GM23338 (cell line): ENCODE results near the gene HRH2. TPM values are rescaled to one million over a fixed set of nuclear protein-coding genes. Genes with fewer than 3 reads are reported as not detected.

Experiments used
- ATAC-seq: fragments of 200-7000 bp; cut with Tn5 transposase; 3 replicates; pipeline ENCODE4 v1.9.1; 2020
- DNase-seq: peaks from one replicate; pipeline ENCODE4 v3.0.0-alpha.2; 2015; ENCODE audit warnings: low spot score
- H2AFZ ChIP-seq: fragments of 200-600 bp; sonication (generic); 2 replicates; pipeline ENCODE4 v1.8.0; 2016; ENCODE audit warnings: antibody characterized with exemption, mild to moderate bottlenecking, moderate library complexity
- H3F3A ChIP-seq: fragments of 200-600 bp; sonication (generic); replicated peaks from 2 replicates; pipeline ENCODE4 v1.8.0; 2017; ENCODE audit warnings: antibody characterized with exemption, mixed run types, low read depth
- H3K27ac ChIP-seq: fragments of 200-600 bp; sonication (generic); 2 replicates; pipeline ENCODE4 v1.6.1; 2016; ENCODE audit warnings: low read depth
- H3K27me3 ChIP-seq: fragments of 200-600 bp; sonication (generic); 2 replicates; pipeline ENCODE4 v1.8.0; 2016; ENCODE audit warnings: mild to moderate bottlenecking, mixed run types, moderate library complexity; ENCODE audit not compliant: insufficient read depth
- H3K36me3 ChIP-seq: fragments of 200-600 bp; sonication (generic); 2 replicates; pipeline ENCODE4 v1.8.0; 2016; ENCODE audit warnings: mild to moderate bottlenecking; ENCODE audit not compliant: insufficient read depth
- H3K4me1 ChIP-seq: fragments of 200-600 bp; sonication (generic); 2 replicates; pipeline ENCODE4 v1.8.0; 2016; ENCODE audit warnings: mild to moderate bottlenecking, moderate library complexity; ENCODE audit not compliant: insufficient read depth
- H3K4me2 ChIP-seq: fragments of 200-600 bp; sonication (generic); 2 replicates; pipeline ENCODE4 v1.7.1; 2017; ENCODE audit warnings: mixed run types
- H3K4me3 ChIP-seq: fragments of 200-600 bp; sonication (generic); 2 replicates; pipeline ENCODE4 v1.6.1; 2016; ENCODE audit warnings: mixed run types
- H3K79me2 ChIP-seq: fragments of 200-600 bp; sonication (generic); replicated peaks from 2 replicates; pipeline ENCODE4 v1.8.0; 2017; ENCODE audit warnings: mild to moderate bottlenecking; ENCODE audit not compliant: insufficient read depth
- H3K9me2 ChIP-seq: fragments of 200-600 bp; sonication (generic); 2 replicates; pipeline ENCODE4 v1.8.0; 2017; ENCODE audit not compliant: insufficient read depth
- H4K20me1 ChIP-seq: fragments of 200-600 bp; sonication (generic); replicated peaks from 2 replicates; pipeline ENCODE4 v1.8.0; 2017; ENCODE audit warnings: mild to moderate bottlenecking; ENCODE audit not compliant: insufficient read depth
- H3K27ac Mint-ChIP-seq: 2 replicates; pipeline ENCODE4 v1.8.0; 2020; ENCODE audit warnings: inconsistent platforms, mild to moderate bottlenecking, moderate library complexity, mixed read lengths
- H3K27me3 Mint-ChIP-seq: 3 replicates; pipeline ENCODE4 v1.8.0; 2022; ENCODE audit warnings: low read depth, mild to moderate bottlenecking, moderate library complexity, mixed read lengths, inconsistent platforms; ENCODE audit not compliant: insufficient read depth, poor library complexity
- H3K36me3 Mint-ChIP-seq: 3 replicates; pipeline ENCODE4 v1.8.0; 2021; ENCODE audit warnings: low read depth, mild to moderate bottlenecking, inconsistent platforms, moderate library complexity, mixed read lengths
- H3K4me1 Mint-ChIP-seq: 3 replicates; pipeline ENCODE4 v1.8.0; 2020; ENCODE audit warnings: mild to moderate bottlenecking, inconsistent platforms, mixed read lengths
- H3K4me3 Mint-ChIP-seq: 3 replicates; pipeline ENCODE4 v1.8.0; 2021; ENCODE audit warnings: moderate library complexity, mild to moderate bottlenecking, inconsistent platforms, mixed read lengths
- H3K9me3 Mint-ChIP-seq: 3 replicates; pipeline ENCODE4 v1.8.0; 2020; ENCODE audit warnings: moderate library complexity, mild to moderate bottlenecking, inconsistent platforms, mixed read lengths
- ETS1 ChIP-seq: IDR thresholded peaks from 2 replicates; pipeline ENCODE4 v1.6.1; 2016; ENCODE audit warnings: antibody characterized with exemption
- EZH2 ChIP-seq: fragments of 200-600 bp; sonication (generic); IDR thresholded peaks from one replicate; pipeline ENCODE4 v1.8.0; 2017; ENCODE audit warnings: antibody characterized with exemption, mild to moderate bottlenecking, low read depth; ENCODE audit not compliant: unreplicated experiment
- EZH2phosphoT487 ChIP-seq: fragments of 200-600 bp; sonication (generic); IDR thresholded peaks from one replicate; pipeline ENCODE4 v1.8.1; 2018; ENCODE audit warnings: antibody characterized with exemption; ENCODE audit not compliant: unreplicated experiment
- JUNB ChIP-seq: IDR thresholded peaks from one replicate; pipeline ENCODE4 v1.6.1; 2016; ENCODE audit warnings: antibody characterized with exemption; ENCODE audit not compliant: unreplicated experiment
- NANOG ChIP-seq: IDR thresholded peaks from 2 replicates; pipeline ENCODE4 v1.6.1; 2016; ENCODE audit warnings: antibody characterized with exemption, borderline replicate concordance
- POLR2AphosphoS5 ChIP-seq: IDR thresholded peaks from 2 replicates; pipeline ENCODE4 v1.6.1; 2016; ENCODE audit warnings: antibody characterized with exemption, low read depth
- REST ChIP-seq: IDR thresholded peaks from one replicate; pipeline ENCODE4 v1.6.1; 2018; ENCODE audit warnings: antibody characterized with exemption; ENCODE audit not compliant: unreplicated experiment
- ZNF114 ChIP-seq: fragments of 250-450 bp; sonication (Bioruptor Pico); IDR thresholded peaks from 2 replicates; pipeline ENCODE4 v1.5.0; 2020; ENCODE audit warnings: mild to moderate bottlenecking, moderate library complexity
- ZNF331 ChIP-seq: fragments of 250-450 bp; sonication (Bioruptor Pico); IDR thresholded peaks from 2 replicates; pipeline ENCODE4 v1.5.0; 2020; ENCODE audit warnings: low read depth, mild to moderate bottlenecking, moderate library complexity
- ZNF462 ChIP-seq: fragments of 250-450 bp; sonication (Bioruptor Pico); IDR thresholded peaks from 2 replicates; pipeline ENCODE4 v1.5.0; 2020; ENCODE audit warnings: mild to moderate bottlenecking, moderate library complexity
- polyA plus RNA-seq: library from polyadenylated mRNA; unstranded; fragments of >200 nt; fragmentation: Nextera tagmentation; extraction: Ambion mirVana; gene quantifications from 2 replicates; pipeline ENCODE4 v1.2.1, GENCODE V29; 2016
- total RNA-seq: library from RNA; depleted of rRNA; stranded (reverse); fragments of >200 nt; shearing (Covaris generic); gene quantifications from 2 replicates; pipeline ENCODE4 v1.2.3, GENCODE V29; 2014

The HRH2 gene
- total and polyA plus RNA-seq, 2 experiments from 2014 or later, result 6.8 to 7.0 TPM

GRCh38 chr5:175640106-175640775, 17.6 kb upstream of the HRH2 start:
- peak overlapping the region; percentile 84; the same call in 1 of the 2 replicates for H2AFZ ChIP-seq
- H3F3A ChIP-seq, result no peaks in the 10 kb centered on the region
- ATAC-seq, result peak; percentile 46

More at GRCh38 chr5:175640106-175640775, 17.6 kb upstream of the HRH2 start:
- Histone ChIP-seq H3K27ac (no peak overlapping the region), H4K20me1 (no peaks in the 10 kb centered on the region), H3K9me2 (no peaks in the 10 kb centered on the region), H3K79me2 (no peaks in the 10 kb centered on the region), H3K36me3 (no peaks in the 10 kb centered on the region), H3K4me2 (peak overlapping the region; percentile 32; the same call in 1 of the 2 replicates), H3K27me3 (no peaks in the 10 kb centered on the region), H3K4me1 (peaks cover 42% of the 10 kb centered on the region), H3K4me3 (no peak overlapping the region)
- DNase-seq, result no peak
- Mint-ChIP-seq H3K36me3 (peaks cover 3% of the 10 kb centered on the region; the same call in 1 of the 3 replicates), H3K27me3 (peaks cover 4% of the 10 kb centered on the region), H3K4me1 (peaks cover 35% of the 10 kb centered on the region), H3K4me3 (no peak overlapping the region; the same call in 2 of the 3 replicates), H3K9me3 (peaks cover 4% of the 10 kb centered on the region; the same call in 2 of the 3 replicates), H3K27ac (no peak overlapping the region)
- TF ChIP-seq EZH2 (no peak), EZH2phosphoT487 (no peak), ZNF114 (no peak), POLR2AphosphoS5 (no peak), REST (no peak), ZNF462 (CRISPR knock-in tag) (no peak), ZNF331 (no peak), ETS1 (no peak), JUNB (no peak), NANOG (no peak)
